Neural cell (in vitro differentiated cells): ENCODE measurements around the gene CRMP1. TPM values are rescaled to one million over a fixed set of nuclear protein-coding genes. Genes with fewer than 3 reads are reported as not detected.

Experiments used
- H2AFZ ChIP-seq: fragments of 200-600, 300-800 bp; sonication (generic), shearing (Covaris generic); 2 replicates; pipeline ENCODE4 v1.6.0; 2014; ENCODE audit warnings: low read depth, mild to moderate bottlenecking, antibody characterized with exemption, low read length, moderate library complexity
- H3F3A ChIP-seq: fragments of 200-600 bp; shearing (Covaris generic); 2 replicates; pipeline ENCODE4 v1.6.1; 2016; ENCODE audit warnings: mild to moderate bottlenecking, moderate library complexity, mixed read lengths, antibody characterized with exemption, low read length; ENCODE audit not compliant: insufficient read depth, poor library complexity, severe bottlenecking
- H3K27ac ChIP-seq: fragments of 200-600, 300-800 bp; sonication (generic), shearing (Covaris generic); 2 replicates; pipeline ENCODE4 v1.5.1; 2014; ENCODE audit warnings: mild to moderate bottlenecking, low read length, moderate library complexity
- H3K27me3 ChIP-seq: fragments of 300-800, 200-600 bp; sonication (generic), shearing (Covaris generic); 2 replicates; pipeline ENCODE4 v1.6.0; 2014; ENCODE audit warnings: mild to moderate bottlenecking, low read depth, low read length, moderate library complexity; ENCODE audit not compliant: insufficient read depth
- H3K36me3 ChIP-seq: fragments of 300-800, 200-600 bp; sonication (generic), shearing (Covaris generic); 2 replicates; pipeline ENCODE4 v1.5.1; 2014; ENCODE audit warnings: mild to moderate bottlenecking, antibody characterized with exemption, low read length, moderate library complexity; ENCODE audit not compliant: insufficient read depth
- H3K4me2 ChIP-seq: fragments of 300-800, 200-600 bp; sonication (generic), shearing (Covaris generic); 2 replicates; pipeline ENCODE4 v1.6.0; 2014; ENCODE audit warnings: mild to moderate bottlenecking, low read length
- H3K4me3 ChIP-seq: fragments of 300-800, 200-600 bp; sonication (generic), shearing (Covaris generic); 2 replicates; pipeline ENCODE4 v1.5.1; 2014; ENCODE audit warnings: mild to moderate bottlenecking, low read length, moderate library complexity
- H3K79me2 ChIP-seq: fragments of 200-600 bp; shearing (Covaris generic); replicated peaks from 2 replicates; pipeline ENCODE4 v1.6.0; 2014; ENCODE audit warnings: mild to moderate bottlenecking, low read length, moderate library complexity; ENCODE audit not compliant: insufficient read depth
- H3K9ac ChIP-seq: fragments of 300-800, 200-600 bp; sonication (generic), shearing (Covaris generic); 2 replicates; pipeline ENCODE4 v1.6.1; 2016; ENCODE audit warnings: mild to moderate bottlenecking, low read length, mixed read lengths
- H3K9me2 ChIP-seq: fragments of 200-600 bp; shearing (Covaris generic); 2 replicates; pipeline ENCODE4 v1.6.1; 2016; ENCODE audit warnings: mild to moderate bottlenecking, low read length, mixed read lengths; ENCODE audit not compliant: insufficient read depth
- H3K9me3 ChIP-seq: fragments of 200-600, 300-800 bp; sonication (generic), shearing (Covaris generic); 2 replicates; pipeline ENCODE4 v1.6.1; 2016; ENCODE audit warnings: mild to moderate bottlenecking, mixed run types, low read length, moderate library complexity, mixed read lengths
- H4K20me1 ChIP-seq: fragments of 200-600 bp; shearing (Covaris generic); 2 replicates; pipeline ENCODE4 v1.6.1; 2016; ENCODE audit warnings: mild to moderate bottlenecking, mixed run types; ENCODE audit not compliant: insufficient read depth
- EP300 ChIP-seq: fragments of 450-650 bp; conservative IDR thresholded peaks from 2 replicates; pipeline ENCODE4 v1.6.1; 2014; ENCODE audit warnings: antibody characterized with exemption, mild to moderate bottlenecking, moderate library complexity; ENCODE audit not compliant: poor library complexity, severe bottlenecking
- EZH2 ChIP-seq: fragments of 200-600, 300-800 bp; shearing (Covaris generic), sonication (generic); IDR thresholded peaks from 2 replicates; pipeline ENCODE4 v1.6.1; 2014; ENCODE audit warnings: antibody characterized with exemption, low read length, borderline replicate concordance, mild to moderate bottlenecking; ENCODE audit not compliant: insufficient read depth, poor library complexity, severe bottlenecking
- MXI1 ChIP-seq: fragments of 450-650 bp; conservative IDR thresholded peaks from 2 replicates; pipeline ENCODE4 v1.6.1; 2014; ENCODE audit warnings: antibody characterized with exemption, mild to moderate bottlenecking; ENCODE audit not compliant: poor library complexity, severe bottlenecking
- POLR2AphosphoS5 ChIP-seq: IDR thresholded peaks from 2 replicates; pipeline ENCODE4 v1.6.1; 2012
- RAD21 ChIP-seq: fragments of 450-650 bp; conservative IDR thresholded peaks from 2 replicates; pipeline ENCODE4 v1.6.1; 2014; ENCODE audit warnings: antibody characterized with exemption, mild to moderate bottlenecking, moderate library complexity
- SMC3 ChIP-seq: fragments of 450-650 bp; conservative IDR thresholded peaks from 2 replicates; pipeline ENCODE4 v1.6.1; 2014; ENCODE audit warnings: antibody characterized with exemption, mild to moderate bottlenecking, moderate library complexity; ENCODE audit not compliant: poor library complexity
- TAF1 ChIP-seq: IDR thresholded peaks from 2 replicates; pipeline ENCODE4 v1.6.1; 2012; ENCODE audit warnings: low read depth
- polyA plus RNA-seq: library from polyadenylated mRNA; depleted of rRNA; stranded (reverse); fragments of >200 nt; gene quantifications from 2 replicates; pipeline ENCODE4 v1.2.3, GENCODE V29; 2014
- TF ChIP-seq, protein P1 (sequence below): fragments of 450-650 bp; IDR thresholded peaks from 2 replicates; pipeline ENCODE4 v1.5.1; 2014; ENCODE audit warnings: antibody characterized with exemption, mild to moderate bottlenecking, moderate library complexity; ENCODE audit not compliant: poor library complexity, severe bottlenecking
- TF ChIP-seq, protein P2 (sequence below): IDR thresholded peaks from 2 replicates; pipeline ENCODE4 v1.6.1; 2012; ENCODE audit warnings: borderline replicate concordance

Gene CRMP1
- polyA plus RNA-seq, 1 donor from 2014 or later, result 642 TPM

DNA sequence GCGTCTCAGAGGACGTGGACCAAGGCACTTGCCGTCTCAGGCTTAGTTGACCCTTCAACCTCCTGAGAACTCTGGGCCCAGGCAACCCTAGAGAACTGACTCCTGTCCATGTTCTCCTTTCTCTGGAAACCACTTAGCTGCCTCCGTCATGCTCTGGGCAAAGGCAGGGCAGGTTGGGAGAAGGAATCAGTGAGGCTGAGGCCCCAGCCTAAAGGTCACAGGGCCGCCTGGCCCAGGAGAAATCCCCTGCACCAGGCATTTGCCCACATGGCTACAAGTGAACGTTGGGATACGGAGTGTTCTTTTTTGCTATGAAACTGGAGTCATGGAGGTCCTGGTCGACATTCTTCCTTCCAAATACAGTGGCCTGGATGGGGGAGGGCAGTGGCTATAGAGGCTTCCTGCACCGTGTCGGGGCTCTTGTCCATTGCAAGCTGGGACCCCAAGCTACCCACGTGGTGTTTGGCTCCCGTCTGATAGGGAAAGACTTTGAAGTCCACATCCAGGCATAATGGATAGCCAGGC, 76.0 kb downstream of the CRMP1 start:
- Histone ChIP-seq H3K79me2 (no peaks in the 10 kb centered on the region), H3K4me2 (no peak overlapping the region), H3K9me2 (no peaks in the 10 kb centered on the region), H3K9me3 (no peaks in the 10 kb centered on the region), H2AFZ (no peak overlapping the region), H3K9ac (no peak overlapping the region), H3F3A (no peaks in the 10 kb centered on the region), H3K27ac (no peak overlapping the region), H3K27me3 (no peaks in the 10 kb centered on the region), H4K20me1 (no peaks in the 10 kb centered on the region), H3K4me3 (no peak overlapping the region), H3K36me3 (peaks cover 17% of the 10 kb centered on the region)
- TF ChIP-seq, protein P1, sequence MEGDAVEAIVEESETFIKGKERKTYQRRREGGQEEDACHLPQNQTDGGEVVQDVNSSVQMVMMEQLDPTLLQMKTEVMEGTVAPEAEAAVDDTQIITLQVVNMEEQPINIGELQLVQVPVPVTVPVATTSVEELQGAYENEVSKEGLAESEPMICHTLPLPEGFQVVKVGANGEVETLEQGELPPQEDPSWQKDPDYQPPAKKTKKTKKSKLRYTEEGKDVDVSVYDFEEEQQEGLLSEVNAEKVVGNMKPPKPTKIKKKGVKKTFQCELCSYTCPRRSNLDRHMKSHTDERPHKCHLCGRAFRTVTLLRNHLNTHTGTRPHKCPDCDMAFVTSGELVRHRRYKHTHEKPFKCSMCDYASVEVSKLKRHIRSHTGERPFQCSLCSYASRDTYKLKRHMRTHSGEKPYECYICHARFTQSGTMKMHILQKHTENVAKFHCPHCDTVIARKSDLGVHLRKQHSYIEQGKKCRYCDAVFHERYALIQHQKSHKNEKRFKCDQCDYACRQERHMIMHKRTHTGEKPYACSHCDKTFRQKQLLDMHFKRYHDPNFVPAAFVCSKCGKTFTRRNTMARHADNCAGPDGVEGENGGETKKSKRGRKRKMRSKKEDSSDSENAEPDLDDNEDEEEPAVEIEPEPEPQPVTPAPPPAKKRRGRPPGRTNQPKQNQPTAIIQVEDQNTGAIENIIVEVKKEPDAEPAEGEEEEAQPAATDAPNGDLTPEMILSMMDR, result no peak
- no peak for TF ChIP-seq TAF1
- TF ChIP-seq, protein P2, sequence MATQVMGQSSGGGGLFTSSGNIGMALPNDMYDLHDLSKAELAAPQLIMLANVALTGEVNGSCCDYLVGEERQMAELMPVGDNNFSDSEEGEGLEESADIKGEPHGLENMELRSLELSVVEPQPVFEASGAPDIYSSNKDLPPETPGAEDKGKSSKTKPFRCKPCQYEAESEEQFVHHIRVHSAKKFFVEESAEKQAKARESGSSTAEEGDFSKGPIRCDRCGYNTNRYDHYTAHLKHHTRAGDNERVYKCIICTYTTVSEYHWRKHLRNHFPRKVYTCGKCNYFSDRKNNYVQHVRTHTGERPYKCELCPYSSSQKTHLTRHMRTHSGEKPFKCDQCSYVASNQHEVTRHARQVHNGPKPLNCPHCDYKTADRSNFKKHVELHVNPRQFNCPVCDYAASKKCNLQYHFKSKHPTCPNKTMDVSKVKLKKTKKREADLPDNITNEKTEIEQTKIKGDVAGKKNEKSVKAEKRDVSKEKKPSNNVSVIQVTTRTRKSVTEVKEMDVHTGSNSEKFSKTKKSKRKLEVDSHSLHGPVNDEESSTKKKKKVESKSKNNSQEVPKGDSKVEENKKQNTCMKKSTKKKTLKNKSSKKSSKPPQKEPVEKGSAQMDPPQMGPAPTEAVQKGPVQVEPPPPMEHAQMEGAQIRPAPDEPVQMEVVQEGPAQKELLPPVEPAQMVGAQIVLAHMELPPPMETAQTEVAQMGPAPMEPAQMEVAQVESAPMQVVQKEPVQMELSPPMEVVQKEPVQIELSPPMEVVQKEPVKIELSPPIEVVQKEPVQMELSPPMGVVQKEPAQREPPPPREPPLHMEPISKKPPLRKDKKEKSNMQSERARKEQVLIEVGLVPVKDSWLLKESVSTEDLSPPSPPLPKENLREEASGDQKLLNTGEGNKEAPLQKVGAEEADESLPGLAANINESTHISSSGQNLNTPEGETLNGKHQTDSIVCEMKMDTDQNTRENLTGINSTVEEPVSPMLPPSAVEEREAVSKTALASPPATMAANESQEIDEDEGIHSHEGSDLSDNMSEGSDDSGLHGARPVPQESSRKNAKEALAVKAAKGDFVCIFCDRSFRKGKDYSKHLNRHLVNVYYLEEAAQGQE, result no peak
- TF ChIP-seq RAD21, result no peak
- no peak for TF ChIP-seq MXI1
- no peak for TF ChIP-seq SMC3
- TF ChIP-seq POLR2AphosphoS5, result no peak
- TF ChIP-seq EP300, result no peak
- no peak for TF ChIP-seq EZH2

DNA sequence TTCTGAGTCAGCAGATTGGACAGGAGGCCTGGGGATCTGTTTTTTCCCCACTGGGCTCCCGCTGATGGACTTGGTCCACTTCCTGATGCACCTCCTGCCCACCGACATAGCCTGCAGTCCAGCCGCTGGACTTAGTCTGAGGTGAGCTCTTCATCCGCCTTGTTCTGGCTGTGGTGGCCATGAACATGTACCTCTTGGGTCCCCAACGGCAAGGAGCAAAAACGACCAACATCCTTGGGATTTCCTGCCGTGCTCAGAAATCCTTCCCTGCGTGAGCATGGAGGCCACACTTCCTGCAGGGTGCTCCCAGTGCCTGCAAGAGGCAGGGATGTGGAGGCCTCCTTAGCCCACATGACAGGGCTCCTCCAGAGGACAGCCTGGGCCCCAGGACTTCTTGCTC, 76.8 kb downstream of the CRMP1 start:
- Histone ChIP-seq H3K79me2 (no peaks in the 10 kb centered on the region), H3K4me3 (no peak overlapping the region), H3F3A (no peaks in the 10 kb centered on the region), H3K9me3 (no peaks in the 10 kb centered on the region), H2AFZ (no peak overlapping the region), H3K9ac (no peak overlapping the region), H4K20me1 (no peaks in the 10 kb centered on the region), H3K36me3 (peaks cover 9% of the 10 kb centered on the region), H3K4me2 (no peak overlapping the region), H3K9me2 (no peaks in the 10 kb centered on the region), H3K27ac (no peak overlapping the region), H3K27me3 (no peaks in the 10 kb centered on the region)
- TF ChIP-seq SMC3 (no peak), TAF1 (no peak), RAD21 (no peak), POLR2AphosphoS5 (no peak), EP300 (no peak), MXI1 (no peak), EZH2 (no peak)
- TF ChIP-seq, protein P2, result no peak
- TF ChIP-seq, protein P1, result no peak
